DMS153 treated with DMSO at 0.1 percent for 48 hours (cell line): Measurements from ENCODE around the gene PTGES3.
"Not testable (repeated sequence)": the region's sequence is repeated elsewhere in the genome, so short reads cannot be mapped to it uniquely, and the experiment has no call there.

Experiments
- DNase-seq: peaks from one replicate; lab custom pipeline; 2025; ENCODE audit not compliant: unreplicated experiment; lab: John Stamatoyannopoulos, UW

PTGES3 gene, protein sequence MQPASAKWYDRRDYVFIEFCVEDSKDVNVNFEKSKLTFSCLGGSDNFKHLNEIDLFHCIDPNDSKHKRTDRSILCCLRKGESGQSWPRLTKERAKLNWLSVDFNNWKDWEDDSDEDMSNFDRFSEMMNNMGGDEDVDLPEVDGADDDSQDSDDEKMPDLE

DNA sequence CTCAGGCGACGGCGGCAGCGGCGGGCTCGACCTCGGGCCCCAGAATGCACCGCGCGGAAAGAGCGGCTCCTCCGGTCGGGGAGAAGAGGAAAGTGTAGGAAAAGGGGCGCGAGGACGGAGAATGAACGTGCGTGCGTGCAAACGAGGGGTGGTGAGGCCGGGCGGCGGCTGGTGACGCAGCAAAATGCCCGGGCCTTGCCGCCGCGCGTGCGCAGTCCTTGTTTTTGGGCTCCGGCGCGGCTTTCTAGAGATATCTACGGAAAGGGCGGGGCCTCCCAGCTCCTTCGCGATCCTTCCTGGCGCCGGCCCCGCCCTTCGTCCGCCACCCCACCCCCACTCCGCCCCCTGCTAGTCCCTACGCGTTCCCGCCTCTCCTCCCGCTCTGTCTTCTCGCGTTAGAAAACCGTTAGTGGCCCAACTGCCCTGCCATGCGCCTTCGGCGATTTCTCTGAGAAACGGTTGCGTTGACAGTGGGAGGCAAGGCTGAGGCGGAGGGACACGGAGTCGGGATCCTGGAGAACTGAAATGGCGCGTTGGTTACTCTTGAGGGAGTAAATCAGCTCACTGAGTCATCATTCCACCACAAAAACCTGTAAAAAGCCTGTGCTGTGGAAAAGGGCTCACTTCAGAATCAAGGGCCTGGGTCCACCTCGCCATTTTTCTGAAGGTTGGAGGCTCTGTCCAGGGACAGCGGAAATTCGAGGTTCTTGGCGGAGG is at the start of gene PTGES3:
Gene PTGES3, minus strand, starts transcription at position 156 of the 717 bp plus-strand sequence. CDS start 285 bp downstream, outside the sequence.
- DNase-seq: peak; percentile 97

- no peak for DNase-seq
Measured at GRCh38 chr12:56728139-56728861, 40.2 kb upstream of the PTGES3 start.

DNA sequence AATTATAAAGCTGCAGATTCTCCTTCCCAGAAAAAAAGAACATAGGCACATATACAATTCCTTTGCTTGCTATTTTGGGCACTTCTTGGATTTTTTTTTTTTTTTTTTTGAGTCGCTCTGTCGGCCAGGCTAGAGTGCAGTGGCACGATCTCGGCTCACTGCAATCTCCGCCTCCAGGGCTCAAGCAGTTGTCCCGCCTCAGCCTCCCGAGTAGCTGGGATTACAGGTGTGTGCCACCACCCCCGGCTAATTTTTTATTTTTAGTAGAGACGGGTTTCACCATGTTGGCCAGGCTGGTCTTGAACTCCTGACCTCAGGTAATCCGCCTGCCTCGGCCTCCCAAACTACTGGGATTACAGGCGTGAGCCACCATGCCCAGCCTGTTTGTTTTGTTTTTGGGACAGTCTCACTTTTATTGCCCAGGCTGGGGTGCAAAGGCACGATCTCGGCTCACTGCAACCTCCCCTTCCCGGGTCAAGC is 38.2 kb upstream of the PTGES3 start:
- DNase-seq: not testable (repeated sequence)

DNA sequence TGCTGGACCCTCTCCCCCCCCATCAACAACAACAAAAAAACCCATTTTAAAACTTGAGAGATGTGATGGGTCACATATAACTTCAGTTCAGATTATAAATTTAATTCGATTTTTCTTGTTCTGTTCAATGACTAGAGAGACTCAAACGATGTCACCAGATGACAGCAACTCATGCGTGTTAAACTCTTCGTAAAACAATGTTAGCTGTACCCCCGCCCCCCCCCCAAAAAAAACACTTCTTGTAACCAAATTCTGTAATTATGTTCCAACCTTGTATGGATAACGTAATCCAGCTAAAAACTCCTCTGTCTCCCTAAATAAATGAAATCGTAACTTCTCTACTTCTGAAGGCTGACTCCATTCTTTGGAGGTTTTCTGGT is 37.6 kb upstream of the PTGES3 start:
- no peak for DNase-seq

- peak; percentile 92 for DNase-seq
Measured at GRCh38 chr12:56724972-56725722, 37.1 kb upstream of the PTGES3 start, which contains the start of gene NACA. Gene NACA (minus strand): TSS chr12:56725299. CDS start chr12:56724521, 778 bp downstream.

- no peak for DNase-seq
Measured at GRCh38 chr12:56724701-56724971, 36.6 kb upstream of the PTGES3 start.

DNA sequence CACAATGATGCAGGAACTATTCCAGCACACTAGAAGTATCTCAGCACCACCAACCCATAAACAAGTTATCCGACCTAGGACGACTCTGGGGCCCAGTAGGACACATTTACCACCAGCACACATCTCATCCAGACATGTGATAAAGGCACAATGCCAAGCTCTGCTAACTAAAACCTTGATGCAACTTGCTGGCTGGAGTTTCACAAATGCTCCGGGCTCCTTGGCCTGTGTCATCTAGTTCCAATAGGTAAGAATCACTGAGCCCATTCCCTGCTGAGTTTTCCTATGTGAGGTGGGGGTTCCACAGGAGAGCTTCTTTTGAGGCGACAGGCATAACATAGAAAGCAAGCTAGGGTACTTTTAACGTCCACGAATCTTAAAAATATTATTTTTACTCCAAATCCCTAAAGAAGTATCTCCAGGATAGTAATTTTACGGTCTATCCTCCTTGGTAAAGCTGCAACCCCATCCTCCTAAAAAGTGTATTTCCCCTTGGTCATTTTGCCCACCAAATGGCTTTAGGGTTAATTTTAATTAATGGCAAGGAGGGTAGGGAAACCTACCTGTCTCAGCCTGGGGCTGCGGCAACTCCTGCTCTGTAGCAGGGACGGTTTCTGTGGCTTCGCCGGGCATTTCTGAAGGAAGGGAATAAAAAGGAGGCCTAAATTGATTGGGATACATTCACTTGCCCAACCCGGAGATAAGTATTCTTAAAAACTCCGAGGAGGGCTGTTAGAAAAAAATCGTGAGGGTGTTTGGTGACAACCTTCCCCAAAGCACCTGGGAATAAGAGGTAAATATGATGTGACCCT is 36.0 kb upstream of the PTGES3 start:
- no peak for DNase-seq

- DNase-seq: no peak
Measured at GRCh38 chr12:56723352-56723751, 35.3 kb upstream of the PTGES3 start.

DNA sequence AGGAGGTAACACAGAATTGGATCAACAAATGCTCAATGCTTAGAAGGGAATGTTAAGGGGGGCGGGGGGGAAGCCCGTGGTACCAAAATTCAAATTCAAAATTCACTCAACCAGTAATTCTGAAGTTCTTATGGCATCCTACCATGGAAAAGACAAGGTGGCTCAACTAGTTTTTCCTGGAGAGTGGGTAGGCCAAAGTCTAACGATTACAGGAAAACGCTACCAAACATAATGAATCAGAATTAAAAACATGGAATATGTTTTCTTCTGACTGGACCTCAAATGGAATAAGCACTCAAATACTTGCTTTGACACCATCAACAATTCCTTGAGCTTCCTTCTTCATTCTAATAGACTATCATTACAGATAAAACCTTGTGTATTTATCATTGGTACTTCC is 34.7 kb upstream of the PTGES3 start:
- no peak for DNase-seq

- DNase-seq: no peak
Measured at GRCh38 chr12:56721721-56722120, 33.6 kb upstream of the PTGES3 start.

- no peak for DNase-seq
Measured at GRCh38 chr12:56721216-56721615, 33.1 kb upstream of the PTGES3 start.

GRCh38 chr12:56720731-56721151 is 32.7 kb upstream of the PTGES3 start:
- DNase-seq: no peak

DNA sequence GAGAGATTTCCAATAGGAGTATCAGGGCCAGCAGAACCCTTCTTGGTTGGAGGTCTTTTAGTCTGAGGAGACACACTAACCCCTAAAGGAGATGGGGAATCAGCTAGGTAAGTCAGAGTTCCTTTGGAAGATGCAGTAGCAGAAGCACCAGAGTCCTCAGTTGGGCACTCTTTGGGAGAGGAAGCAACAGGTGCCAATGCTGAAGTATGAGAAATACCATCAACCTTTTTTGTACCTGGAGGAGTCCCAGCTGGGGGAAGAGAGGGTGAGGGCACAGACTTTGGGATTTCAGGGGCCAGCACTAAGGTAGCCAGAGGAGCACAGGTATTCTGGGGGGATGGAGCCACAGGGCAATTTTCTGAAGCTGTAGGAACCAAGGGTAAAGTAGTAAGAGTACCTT is 31.0 kb upstream of the PTGES3 start:
- no peak for DNase-seq

DNA sequence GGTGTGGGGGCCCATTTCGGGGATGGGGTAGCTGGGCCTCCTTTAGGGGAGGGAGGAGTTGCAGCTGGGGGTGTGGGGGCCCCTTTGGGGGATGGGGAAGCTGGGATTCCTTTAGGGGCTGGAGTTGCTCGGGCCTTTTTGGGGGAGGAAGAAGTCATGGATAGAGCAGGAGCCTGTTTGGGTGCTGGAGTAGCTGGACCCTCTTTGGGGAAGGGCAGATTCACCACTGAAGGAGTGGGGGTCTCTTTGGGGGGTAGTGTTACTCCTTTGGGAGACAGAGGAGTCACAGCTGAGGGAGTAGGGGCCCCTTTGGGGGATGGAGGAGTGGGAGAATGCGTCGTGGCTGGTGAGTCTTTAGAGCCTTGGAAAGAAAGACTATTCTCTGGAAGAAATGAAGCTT is 30.6 kb upstream of the PTGES3 start:
- no peak for DNase-seq

DNA sequence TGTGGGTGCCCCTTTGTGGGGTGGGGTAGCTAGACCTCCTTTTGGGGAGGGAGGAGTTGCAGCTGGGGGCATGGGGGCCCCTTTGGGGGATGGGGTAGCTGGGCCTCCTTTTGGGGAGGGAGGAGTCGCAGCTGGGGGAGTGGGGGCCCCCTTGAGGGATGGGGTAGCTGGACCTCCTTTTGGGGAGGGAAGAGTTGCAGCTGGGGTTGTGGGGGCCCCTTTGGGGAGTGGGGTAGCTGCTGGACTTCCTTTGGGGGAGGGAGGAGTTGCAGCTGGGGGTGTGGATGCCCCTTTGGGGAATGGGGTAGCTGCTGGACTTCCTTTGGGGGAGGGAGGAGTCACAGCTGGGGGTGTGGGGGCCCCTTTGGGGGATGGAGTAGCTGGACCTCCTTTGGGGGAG is 30.1 kb upstream of the PTGES3 start:
- no peak for DNase-seq

DNA sequence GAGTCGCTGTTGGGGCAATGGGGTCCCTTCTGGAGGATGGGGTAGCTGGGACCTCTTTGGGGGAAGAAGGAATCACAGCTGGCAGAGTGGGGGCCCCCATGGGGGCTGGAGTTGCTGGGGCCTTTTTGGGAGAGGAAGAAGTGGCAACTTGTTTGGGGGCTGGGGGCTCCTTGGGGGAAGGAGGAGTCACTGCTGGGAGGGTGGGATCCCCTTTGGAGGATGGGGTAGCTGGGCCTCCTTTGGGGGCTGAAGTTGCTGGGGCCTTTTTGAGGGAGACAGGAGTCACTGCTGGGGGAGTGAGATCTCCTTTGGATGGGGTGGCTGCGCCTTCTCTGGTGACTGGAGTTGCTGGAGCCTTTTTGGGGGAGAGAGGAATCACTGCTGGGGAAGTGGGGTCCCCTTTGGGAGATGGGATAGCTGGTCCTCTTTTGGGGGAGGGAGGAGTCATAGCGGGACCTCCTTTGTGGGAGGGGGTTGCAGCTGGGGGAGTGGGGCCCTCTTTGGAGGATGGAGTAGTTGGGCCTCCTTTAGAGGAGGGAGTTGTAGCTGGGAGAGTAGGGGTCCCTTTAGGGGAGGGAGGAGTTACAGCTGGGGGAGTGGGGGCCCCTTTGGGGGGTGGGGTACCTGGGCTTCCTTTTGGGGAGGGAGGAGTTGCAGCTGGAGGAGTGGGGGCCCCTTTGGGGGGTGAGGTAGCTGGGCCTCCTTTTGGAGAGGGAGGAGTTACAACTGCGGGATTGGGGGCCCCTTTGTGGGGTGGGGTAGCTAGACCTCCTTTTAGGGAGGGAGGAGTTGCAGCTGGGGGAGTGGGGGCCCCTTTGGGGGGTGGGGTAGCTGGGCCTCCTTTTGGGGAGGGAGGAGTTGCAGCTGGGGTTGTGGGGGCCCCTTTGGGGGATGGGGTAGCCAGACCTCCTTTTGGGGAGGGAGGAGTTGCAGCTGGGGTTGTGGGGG is 29.1 kb upstream of the PTGES3 start:
- no peak for DNase-seq

- DNase-seq: no peak
Measured at GRCh38 chr12:56716458-56716857, 28.4 kb upstream of the PTGES3 start.

GRCh38 chr12:56715798-56716197 is 27.7 kb upstream of the PTGES3 start:
- DNase-seq: no peak

DNA sequence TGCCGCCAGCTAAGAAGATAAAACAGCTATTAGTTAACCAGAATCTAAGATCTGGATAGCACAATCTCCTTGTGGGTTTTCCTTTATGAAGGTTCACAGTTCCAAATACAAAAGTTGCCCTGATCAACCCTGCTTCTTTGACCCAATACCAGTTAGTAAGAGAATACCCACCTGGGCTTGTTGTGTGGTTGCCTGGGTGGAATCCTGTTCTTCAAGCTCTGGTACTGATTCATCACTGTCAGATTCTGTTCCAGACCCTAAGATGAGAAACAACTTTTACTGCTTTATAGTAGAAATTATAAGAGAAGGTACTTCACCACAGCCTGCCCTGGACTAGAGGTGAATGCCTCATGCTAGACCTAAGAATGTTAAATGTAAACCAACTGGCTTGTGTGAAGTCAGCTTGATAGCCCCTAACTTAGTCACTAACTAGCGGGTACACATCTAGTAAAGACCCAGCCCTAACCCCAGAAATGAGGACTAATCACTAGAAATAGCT is 26.4 kb upstream of the PTGES3 start:
- no peak for DNase-seq
